ENCODE data around the gene MMRN2.
"Not testable (repeated sequence)": the region's sequence is repeated elsewhere in the genome, so short reads cannot be mapped to it uniquely, and the experiment has no call there.

Gene MMRN2, protein sequence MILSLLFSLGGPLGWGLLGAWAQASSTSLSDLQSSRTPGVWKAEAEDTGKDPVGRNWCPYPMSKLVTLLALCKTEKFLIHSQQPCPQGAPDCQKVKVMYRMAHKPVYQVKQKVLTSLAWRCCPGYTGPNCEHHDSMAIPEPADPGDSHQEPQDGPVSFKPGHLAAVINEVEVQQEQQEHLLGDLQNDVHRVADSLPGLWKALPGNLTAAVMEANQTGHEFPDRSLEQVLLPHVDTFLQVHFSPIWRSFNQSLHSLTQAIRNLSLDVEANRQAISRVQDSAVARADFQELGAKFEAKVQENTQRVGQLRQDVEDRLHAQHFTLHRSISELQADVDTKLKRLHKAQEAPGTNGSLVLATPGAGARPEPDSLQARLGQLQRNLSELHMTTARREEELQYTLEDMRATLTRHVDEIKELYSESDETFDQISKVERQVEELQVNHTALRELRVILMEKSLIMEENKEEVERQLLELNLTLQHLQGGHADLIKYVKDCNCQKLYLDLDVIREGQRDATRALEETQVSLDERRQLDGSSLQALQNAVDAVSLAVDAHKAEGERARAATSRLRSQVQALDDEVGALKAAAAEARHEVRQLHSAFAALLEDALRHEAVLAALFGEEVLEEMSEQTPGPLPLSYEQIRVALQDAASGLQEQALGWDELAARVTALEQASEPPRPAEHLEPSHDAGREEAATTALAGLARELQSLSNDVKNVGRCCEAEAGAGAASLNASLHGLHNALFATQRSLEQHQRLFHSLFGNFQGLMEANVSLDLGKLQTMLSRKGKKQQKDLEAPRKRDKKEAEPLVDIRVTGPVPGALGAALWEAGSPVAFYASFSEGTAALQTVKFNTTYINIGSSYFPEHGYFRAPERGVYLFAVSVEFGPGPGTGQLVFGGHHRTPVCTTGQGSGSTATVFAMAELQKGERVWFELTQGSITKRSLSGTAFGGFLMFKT

DNA sequence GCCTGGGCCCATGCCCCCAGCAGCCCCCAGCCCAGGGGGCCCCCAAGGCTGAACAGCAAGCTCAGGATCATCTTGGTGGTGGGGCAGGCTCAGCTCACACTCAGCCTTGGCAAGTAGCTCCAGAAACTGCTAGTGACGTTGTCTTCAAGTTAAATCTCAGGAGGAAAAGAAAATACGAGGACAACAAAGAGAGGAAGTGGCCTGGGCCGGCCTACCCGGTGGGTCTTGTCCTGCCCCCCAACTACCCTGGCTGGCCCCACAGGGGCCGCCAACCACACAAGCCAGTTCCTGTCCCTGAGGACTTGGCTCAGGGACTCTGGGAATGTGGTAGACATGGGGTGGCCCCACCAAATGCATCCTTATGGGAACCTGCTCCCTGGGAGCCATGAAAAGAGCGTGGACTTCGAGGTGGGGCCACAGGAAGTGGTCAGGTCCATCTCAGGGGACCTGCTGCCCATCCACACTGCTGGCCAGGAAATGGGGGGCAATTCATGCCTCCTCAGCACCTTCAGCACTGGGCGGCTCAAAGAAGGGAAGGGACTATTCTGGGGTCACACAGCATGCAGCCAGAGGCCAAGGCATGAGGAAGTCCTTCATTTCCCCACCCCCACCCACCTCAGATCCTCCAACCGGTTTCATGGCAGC is at the start of gene MMRN2:
MMRN2 (minus strand) TSS at position 145 of the 645 bp plus-strand sequence; CDS start at position 71, 74 bp downstream.
- POLR2A ChIA-PET: no interaction called here
- CTCF ChIA-PET: interaction anchor here (0.9 to 15.9 kb wide), 4 partner anchors 10 to 40 kb away, joined by 3 to 238 read pairs (median 15); partner anchors contain the start of gene ADIRF
- TF ChIP-seq, protein P1, sequence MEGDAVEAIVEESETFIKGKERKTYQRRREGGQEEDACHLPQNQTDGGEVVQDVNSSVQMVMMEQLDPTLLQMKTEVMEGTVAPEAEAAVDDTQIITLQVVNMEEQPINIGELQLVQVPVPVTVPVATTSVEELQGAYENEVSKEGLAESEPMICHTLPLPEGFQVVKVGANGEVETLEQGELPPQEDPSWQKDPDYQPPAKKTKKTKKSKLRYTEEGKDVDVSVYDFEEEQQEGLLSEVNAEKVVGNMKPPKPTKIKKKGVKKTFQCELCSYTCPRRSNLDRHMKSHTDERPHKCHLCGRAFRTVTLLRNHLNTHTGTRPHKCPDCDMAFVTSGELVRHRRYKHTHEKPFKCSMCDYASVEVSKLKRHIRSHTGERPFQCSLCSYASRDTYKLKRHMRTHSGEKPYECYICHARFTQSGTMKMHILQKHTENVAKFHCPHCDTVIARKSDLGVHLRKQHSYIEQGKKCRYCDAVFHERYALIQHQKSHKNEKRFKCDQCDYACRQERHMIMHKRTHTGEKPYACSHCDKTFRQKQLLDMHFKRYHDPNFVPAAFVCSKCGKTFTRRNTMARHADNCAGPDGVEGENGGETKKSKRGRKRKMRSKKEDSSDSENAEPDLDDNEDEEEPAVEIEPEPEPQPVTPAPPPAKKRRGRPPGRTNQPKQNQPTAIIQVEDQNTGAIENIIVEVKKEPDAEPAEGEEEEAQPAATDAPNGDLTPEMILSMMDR (IDR thresholded peaks at IDR 0.05; ENCODE audit: control extremely low read depth, extremely low read depth, low read depth, missing control alignments): no peak
- no peak for DNase-seq (ENCODE audit: extremely low spot score)

DNA sequence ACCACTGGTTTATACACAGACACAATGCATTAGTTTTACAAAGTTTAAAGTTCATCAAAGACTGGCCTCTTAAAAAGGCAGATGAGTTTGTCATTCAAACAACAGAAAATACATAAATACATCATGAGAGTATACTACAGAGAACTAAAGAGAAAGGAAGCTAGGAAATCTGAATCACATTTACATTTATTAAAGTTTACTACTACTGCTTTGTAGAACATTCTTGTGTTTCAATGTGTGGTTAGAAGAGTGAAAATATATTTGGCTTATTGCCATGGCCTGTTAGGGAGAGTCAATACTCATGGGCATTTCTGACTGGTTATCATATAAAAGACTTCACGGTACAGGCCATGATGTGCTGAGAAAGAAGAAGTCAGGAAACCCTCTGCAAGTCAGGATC is 49.7 kb upstream of the MMRN2 start:
- CTCF ChIA-PET; POLR2A ChIA-PET; DNase-seq (ENCODE audit: extremely low spot score): not testable (repeated sequence)

DNA sequence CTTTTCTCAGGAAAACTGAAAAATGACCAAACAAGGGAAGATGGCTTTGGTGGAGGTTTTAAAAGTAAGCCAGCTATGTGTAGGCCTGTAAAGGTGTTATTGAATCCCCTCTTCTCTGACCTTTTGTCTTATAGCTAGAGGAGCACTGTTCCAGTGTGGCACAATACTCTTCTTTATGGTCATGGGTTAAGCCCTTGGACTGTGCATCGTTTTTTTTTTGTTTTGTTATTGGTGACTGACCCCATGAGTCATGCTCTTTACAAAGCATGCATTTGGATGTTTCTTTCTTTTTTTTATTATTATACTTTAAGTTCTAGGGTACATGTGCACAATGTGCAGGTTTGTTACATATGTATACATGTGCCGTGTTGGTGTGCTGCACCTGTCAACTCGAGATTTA is 43.1 kb upstream of the MMRN2 start:
- TF ChIP-seq, protein P1 (IDR thresholded peaks at IDR 0.05; ENCODE audit: control extremely low read depth, extremely low read depth, low read depth, missing control alignments): no peak
- ChIA-PET POLR2A (no interaction called here), CTCF (interaction anchor here (1.3 kb wide), 1 partner anchor 60 kb away, joined by 3 read pairs; no protein-coding TSS in a partner anchor)
- no peak for DNase-seq (ENCODE audit: extremely low spot score)

DNA sequence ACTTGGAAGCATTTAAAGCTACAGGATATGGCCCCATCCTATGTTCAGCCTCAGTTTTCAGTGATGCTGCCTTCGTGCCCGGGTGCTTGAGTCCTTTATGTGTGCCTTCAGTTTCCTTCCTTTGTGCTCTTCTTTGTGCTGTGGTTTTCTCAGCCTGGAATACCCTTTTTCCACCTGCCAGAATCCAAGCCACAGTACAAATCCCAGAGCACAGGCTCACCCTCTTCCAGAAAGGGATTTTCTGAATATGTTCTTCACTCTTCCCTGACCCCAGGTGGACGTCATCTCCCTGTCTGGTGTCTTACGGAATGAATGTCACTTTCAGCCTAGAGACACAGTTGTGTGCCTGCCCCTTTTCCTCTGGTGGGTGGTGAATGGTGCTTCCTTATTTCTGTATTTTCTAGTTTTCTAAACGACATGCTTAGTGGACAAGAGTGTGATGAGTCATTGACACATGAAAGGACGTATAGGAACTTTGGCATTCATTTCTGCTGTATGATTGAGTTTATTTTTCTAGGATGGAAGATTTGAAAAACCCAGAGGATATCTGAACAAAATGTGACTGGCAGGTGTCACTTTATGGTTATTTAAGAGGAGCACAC is 42.5 kb upstream of the MMRN2 start:
- DNase-seq (ENCODE audit: extremely low spot score); POLR2A ChIA-PET: not testable (repeated sequence)
- CTCF ChIA-PET: interaction anchor here (1.3 kb wide), 1 partner anchor 60 kb away, joined by 3 read pairs; no protein-coding TSS in a partner anchor

DNA sequence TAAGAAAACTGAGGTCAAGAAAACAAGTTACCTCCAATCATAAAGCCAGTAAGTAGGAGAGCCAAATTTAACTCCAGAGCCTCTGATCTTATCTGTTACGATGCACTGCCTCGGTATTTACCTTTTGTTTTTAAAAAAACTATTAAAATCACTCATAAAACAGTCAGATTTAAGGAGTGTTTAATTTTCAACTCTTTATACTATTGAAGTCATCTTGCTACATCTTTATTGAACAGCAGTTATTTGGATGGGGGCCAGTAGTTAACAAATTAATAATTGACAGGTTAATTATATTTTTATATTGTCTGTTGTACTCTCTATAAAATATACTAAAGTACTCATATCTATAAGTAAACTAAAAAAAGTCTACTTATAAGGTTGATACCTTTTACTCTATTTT is 35.5 kb upstream of the MMRN2 start:
- ChIA-PET CTCF (interaction anchor here (1.4 kb wide), 1 partner anchor 13 kb away, joined by 4 read pairs; no protein-coding TSS in a partner anchor), POLR2A (no interaction called here)
- TF ChIP-seq, protein P1 (IDR thresholded peaks at IDR 0.05; ENCODE audit: control extremely low read depth, extremely low read depth, low read depth, missing control alignments): no peak
- DNase-seq (ENCODE audit: extremely low spot score): no peak

DNA sequence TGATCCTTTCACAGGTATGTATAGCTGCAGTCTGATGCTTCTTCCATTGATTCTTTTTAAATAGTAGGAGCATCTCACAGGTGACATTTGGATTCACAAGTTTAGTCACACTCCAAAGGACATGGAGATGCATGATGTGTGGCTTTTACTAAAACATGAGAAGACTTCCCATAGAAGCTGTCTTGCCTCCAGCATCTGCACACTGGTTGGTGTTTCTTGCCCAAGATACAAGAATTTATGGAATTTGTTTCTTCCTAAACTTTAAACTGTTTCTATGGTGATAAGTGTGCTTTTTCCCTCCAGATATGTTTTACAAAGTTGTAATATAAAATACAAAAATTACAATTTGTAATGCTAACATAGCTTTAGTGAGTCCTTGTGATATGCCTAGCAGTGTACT is 35.0 kb upstream of the MMRN2 start:
- POLR2A ChIA-PET: no interaction called here
- DNase-seq (ENCODE audit: extremely low spot score): no peak
- TF ChIP-seq, protein P1 (IDR thresholded peaks at IDR 0.05; ENCODE audit: control extremely low read depth, extremely low read depth, low read depth, missing control alignments): no peak
- CTCF ChIA-PET: interaction anchor here (1.4 kb wide), 1 partner anchor 12 kb away, joined by 4 read pairs; no protein-coding TSS in a partner anchor

DNA sequence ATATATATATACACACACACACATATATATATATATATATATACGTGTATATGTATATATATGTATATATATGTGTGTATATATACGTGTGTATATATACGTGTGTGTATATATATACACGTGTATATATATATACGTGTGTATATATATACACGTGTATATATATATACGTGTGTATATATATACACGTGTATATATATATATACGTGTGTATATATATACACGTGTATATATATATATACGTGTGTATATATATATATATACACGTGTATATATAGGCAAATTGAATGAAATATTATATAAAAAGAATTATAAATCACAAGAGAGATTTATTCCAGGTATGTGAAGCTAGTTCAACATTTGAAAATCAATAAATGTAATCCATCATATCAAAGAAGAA is 33.9 kb upstream of the MMRN2 start:
- POLR2A ChIA-PET; DNase-seq (ENCODE audit: extremely low spot score): not testable (repeated sequence)
- CTCF ChIA-PET: interaction anchor here (1.4 kb wide), 1 partner anchor 11 kb away, joined by 4 read pairs; no protein-coding TSS in a partner anchor
